NCI-H460 (cell line): ENCODE results near the gene NECTIN1. TPM values are rescaled to one million over a fixed set of nuclear protein-coding genes. Genes with fewer than 3 reads are reported as not detected.

Experiments used
- DNase-seq: peaks from one replicate; pipeline ENCODE4 v3.0.0-alpha.2; 2016; ENCODE audit warnings: low read depth; ENCODE audit errors: extremely low read depth
- total RNA-seq: library from RNA; depleted of rRNA; stranded (reverse); fragments of >200 nt; shearing (Covaris generic); gene quantifications from 2 replicates; pipeline ENCODE4 v1.2.3, GENCODE V29; 2014

NECTIN1 gene
- total RNA-seq, 1 experiment from 2014 or later: 2.8 TPM

GRCh38 chr11:119677840-119678239, 51.2 kb downstream of the NECTIN1 start:
- no peak for DNase-seq

- no peak for DNase-seq
These were observed 52.5 kb downstream of the NECTIN1 start for GRCh38 chr11:119676461-119677020.

- no peak for DNase-seq
These were observed 55.2 kb downstream of the NECTIN1 start for GRCh38 chr11:119673759-119674336.

- DNase-seq: no peak
These were observed 55.8 kb downstream of the NECTIN1 start for GRCh38 chr11:119673052-119673758.

- DNase-seq: no peak
These were observed 56.4 kb downstream of the NECTIN1 start for GRCh38 chr11:119672597-119672996.

- DNase-seq: no peak
These were observed 57.4 kb downstream of the NECTIN1 start for GRCh38 chr11:119671561-119672015.

GRCh38 chr11:119671051-119671450, 57.9 kb downstream of the NECTIN1 start:
- DNase-seq: no peak

GRCh38 chr11:119669487-119669886, 59.5 kb downstream of the NECTIN1 start:
- no peak for DNase-seq

GRCh38 chr11:119668676-119669075, 60.3 kb downstream of the NECTIN1 start:
- no peak for DNase-seq

GRCh38 chr11:119666463-119667131, 62.4 kb downstream of the NECTIN1 start:
- DNase-seq: peak; percentile 55

GRCh38 chr11:119666061-119666460, 62.9 kb downstream of the NECTIN1 start:
- no peak for DNase-seq

- DNase-seq: no peak
These were observed 64.1 kb downstream of the NECTIN1 start for GRCh38 chr11:119664701-119665420.

GRCh38 chr11:119664063-119664572, 64.9 kb downstream of the NECTIN1 start:
- DNase-seq: no peak

GRCh38 chr11:119663279-119663678, 65.7 kb downstream of the NECTIN1 start:
- DNase-seq: no peak

GRCh38 chr11:119661226-119661625, 67.8 kb downstream of the NECTIN1 start:
- no peak for DNase-seq

- DNase-seq: no peak
These were observed 68.9 kb downstream of the NECTIN1 start for GRCh38 chr11:119659971-119660723.

- no peak for DNase-seq
These were observed 75.9 kb downstream of the NECTIN1 start for GRCh38 chr11:119652907-119653659.

GRCh38 chr11:119651802-119652584, 77.0 kb downstream of the NECTIN1 start:
- no peak for DNase-seq
